ENCODE measurements around the gene CMTM3. TPM values are rescaled to one million over a fixed set of nuclear protein-coding genes. Genes with fewer than 3 reads are reported as not detected.
A peak's percentile ranks its signal among the peaks of the same experiment; 100 is the strongest.

Gene CMTM3
- total and polyA plus RNA-seq, 4 donors: 13.7 to 48.4 (median 31.5) TPM

DNA sequence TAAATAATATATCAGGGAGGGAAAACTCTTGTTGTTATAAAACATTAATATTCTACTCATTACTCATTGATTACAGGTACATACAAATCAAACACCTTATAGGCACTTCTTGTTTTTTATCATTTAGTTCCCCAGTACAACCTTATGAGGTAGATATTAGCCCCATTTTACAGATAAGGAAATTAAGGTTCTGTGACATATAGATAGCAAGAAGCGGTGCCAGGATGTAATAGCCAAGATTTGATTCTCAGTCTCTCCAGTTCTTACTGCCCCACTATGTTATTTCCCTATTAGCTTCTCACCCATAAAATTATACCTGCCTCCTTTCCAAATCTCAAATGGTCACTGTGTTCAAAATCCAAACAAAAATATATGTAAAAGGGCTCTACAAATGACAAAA lies 36.9 kb downstream of the CMTM3 start:
- WGBS (ENCODE audit: insufficient coverage): 100% methylated on average over 1 of the region's 1 CpG
- DNase-seq (ENCODE audit: low read depth in 4 of 6, low spot score in 6 of 6): no peak
- H3K27me3 ChIP-seq (ENCODE audit: control insufficient read depth, insufficient read depth, low read length): no peaks in the 10 kb centered on the region
- no peaks in the 10 kb centered on the region for H3K4me1 ChIP-seq (ENCODE audit: control insufficient read depth, insufficient read depth, low read length)
- H3K9me3 ChIP-seq (ENCODE audit: control insufficient read depth, insufficient read depth, low read length): no peaks in the 10 kb centered on the region
- H3K4me3 ChIP-seq (ENCODE audit: low read depth, low read length): no peak overlapping the region
- H3K27ac ChIP-seq (ENCODE audit: low read depth, low read length): no peak overlapping the region
- no peaks in the 10 kb centered on the region for H3K36me3 ChIP-seq (ENCODE audit: control insufficient read depth, insufficient read depth, low read length)

DNA sequence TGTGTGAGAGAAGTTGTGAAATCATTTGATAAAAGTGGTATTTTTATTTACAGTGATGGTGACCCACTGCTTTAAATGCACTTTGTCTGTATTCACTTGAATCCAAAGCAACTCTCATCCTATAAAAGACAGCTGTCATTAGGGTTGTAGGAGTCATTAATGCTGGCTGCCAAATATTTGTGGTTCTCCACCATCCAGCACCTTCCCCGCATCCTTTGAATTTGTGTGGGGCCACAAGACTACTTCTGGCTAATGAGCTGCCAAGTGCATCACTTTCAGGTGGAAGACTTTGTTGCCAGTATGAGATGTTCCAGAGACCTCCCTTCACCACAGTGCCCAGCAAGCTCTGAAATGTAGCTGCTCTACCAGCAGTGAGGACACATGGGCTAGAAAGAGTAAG lies 43.4 kb downstream of the CMTM3 start:
- Histone ChIP-seq H3K4me3 (ENCODE audit: low read depth, low read length) (no peak overlapping the region), H3K9me3 (ENCODE audit: control insufficient read depth, insufficient read depth, low read length) (no peaks in the 10 kb centered on the region), H3K4me1 (ENCODE audit: control insufficient read depth, insufficient read depth, low read length) (peaks cover 5% of the 10 kb centered on the region), H3K27ac (ENCODE audit: low read depth, low read length) (no peak overlapping the region), H3K36me3 (ENCODE audit: control insufficient read depth, insufficient read depth, low read length) (no peaks in the 10 kb centered on the region), H3K27me3 (ENCODE audit: control insufficient read depth, insufficient read depth, low read length) (no peaks in the 10 kb centered on the region)
- DNase-seq (ENCODE audit: low read depth in 4 of 6, low spot score in 6 of 6): no peak
- WGBS (ENCODE audit: insufficient coverage): no CpG with 5 or more reads among the region's 1 CpG

DNA sequence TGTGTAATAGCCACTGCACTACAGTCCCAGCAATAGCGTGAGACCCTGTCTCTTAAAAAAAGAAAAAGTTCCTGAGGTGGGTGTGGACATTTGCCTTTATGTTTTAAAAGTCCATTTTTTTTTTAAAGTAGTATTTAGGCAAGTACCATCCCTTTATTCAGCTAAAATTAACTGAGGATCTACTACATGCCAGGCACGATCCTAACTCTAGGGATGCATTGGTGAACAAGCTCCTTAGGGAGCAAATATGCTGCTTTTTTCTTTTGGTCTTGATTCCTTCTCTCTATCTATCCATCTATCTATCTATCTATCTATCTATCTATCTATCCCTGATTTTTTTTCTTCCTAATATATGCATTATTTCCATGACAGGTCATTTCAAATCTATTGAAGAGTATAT lies 44.7 kb downstream of the CMTM3 start:
- no peak overlapping the region for H3K4me3 ChIP-seq (ENCODE audit: low read depth, low read length)
- WGBS (ENCODE audit: insufficient coverage): 100% methylated on average over 1 of the region's 2 CpGs
- no peak for DNase-seq (ENCODE audit: low read depth in 4 of 6, low spot score in 6 of 6)
- H3K36me3 ChIP-seq (ENCODE audit: control insufficient read depth, insufficient read depth, low read length): no peaks in the 10 kb centered on the region
- H3K27me3 ChIP-seq (ENCODE audit: control insufficient read depth, insufficient read depth, low read length): no peaks in the 10 kb centered on the region
- peaks cover 5% of the 10 kb centered on the region for H3K4me1 ChIP-seq (ENCODE audit: control insufficient read depth, insufficient read depth, low read length)
- H3K9me3 ChIP-seq (ENCODE audit: control insufficient read depth, insufficient read depth, low read length): no peaks in the 10 kb centered on the region
- H3K27ac ChIP-seq (ENCODE audit: low read depth, low read length): no peak overlapping the region

DNA sequence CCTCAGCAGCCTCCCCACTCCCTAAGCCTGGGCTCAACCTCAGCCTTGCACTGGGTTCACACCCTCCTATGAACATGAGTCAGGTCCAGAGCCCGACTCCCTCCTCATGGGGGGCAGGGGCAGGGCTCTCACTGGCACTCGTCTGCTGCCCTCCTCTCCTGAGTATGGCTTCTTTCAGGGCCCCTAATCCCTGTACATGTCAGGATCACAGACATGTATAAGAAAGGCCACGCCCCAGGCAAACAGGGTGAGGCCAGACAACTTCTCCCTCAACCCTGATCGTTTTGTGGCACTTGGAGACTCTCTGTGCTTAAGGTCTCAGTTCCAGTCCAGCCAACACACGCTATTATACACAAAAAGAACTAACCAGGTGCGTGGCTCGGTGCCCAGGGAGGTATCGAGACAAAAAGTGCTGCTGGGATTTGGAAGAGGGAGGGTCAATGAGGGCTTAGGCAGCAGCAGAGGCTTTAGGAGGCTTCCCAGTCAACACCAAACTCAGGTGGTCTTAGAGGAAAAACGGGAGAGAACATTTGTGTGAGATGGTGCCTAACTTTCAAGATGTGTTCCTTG lies 45.2 kb downstream of the CMTM3 start:
- Histone ChIP-seq H3K4me3 (ENCODE audit: low read depth, low read length) (no peak overlapping the region), H3K36me3 (ENCODE audit: control insufficient read depth, insufficient read depth, low read length) (no peaks in the 10 kb centered on the region), H3K27ac (ENCODE audit: low read depth, low read length) (no peak overlapping the region), H3K4me1 (ENCODE audit: control insufficient read depth, insufficient read depth, low read length) (peaks cover 5% of the 10 kb centered on the region), H3K27me3 (ENCODE audit: control insufficient read depth, insufficient read depth, low read length) (no peaks in the 10 kb centered on the region), H3K9me3 (ENCODE audit: control insufficient read depth, insufficient read depth, low read length) (no peaks in the 10 kb centered on the region)
- 100% methylated on average over 3 of the region's 9 CpGs for WGBS (ENCODE audit: insufficient coverage)
- no peak for DNase-seq (ENCODE audit: low read depth in 4 of 6, low spot score in 6 of 6)

DNA sequence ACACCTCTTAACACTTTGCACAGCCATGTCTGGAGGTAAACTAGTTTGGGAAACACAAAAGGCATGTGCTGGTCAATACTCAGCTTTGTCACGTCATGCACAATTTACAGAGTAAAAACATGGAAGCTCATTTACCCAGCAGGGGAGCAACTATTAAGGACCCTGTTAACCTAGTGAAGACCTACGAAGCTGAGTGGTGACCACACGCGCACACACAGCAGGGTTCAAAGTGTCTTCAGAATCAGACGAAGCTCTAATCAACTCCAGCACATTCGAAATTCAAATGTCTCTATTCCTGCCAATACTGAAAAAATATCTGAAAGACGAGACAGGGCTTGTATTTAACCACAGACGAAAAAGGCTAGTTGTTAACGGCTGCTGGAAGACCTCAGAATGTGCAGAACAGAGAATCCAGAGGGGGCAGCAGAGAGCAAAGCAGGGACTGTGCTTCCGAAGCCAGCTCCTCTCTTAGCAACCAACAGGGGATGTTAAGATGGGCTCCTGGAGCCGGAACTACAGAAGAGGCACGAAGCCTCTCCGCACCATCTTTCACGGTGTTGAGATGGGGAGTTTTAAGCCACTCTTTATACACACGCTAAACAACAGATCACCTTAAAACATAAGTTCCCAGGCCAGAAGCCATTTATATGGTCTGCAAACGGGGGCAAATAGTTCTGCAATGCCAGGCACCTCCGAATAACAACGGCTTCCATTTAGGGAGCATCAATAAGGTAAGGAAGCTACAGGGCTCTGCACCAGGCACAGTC lies 46.4 kb downstream of the CMTM3 start:
- H3K36me3 ChIP-seq (ENCODE audit: control insufficient read depth, insufficient read depth, low read length): no peaks in the 10 kb centered on the region
- no peaks in the 10 kb centered on the region for H3K27me3 ChIP-seq (ENCODE audit: control insufficient read depth, insufficient read depth, low read length)
- H3K4me3 ChIP-seq (ENCODE audit: low read depth, low read length): peak overlapping the region; percentile 26
- no peaks in the 10 kb centered on the region for H3K9me3 ChIP-seq (ENCODE audit: control insufficient read depth, insufficient read depth, low read length)
- H3K4me1 ChIP-seq (ENCODE audit: control insufficient read depth, insufficient read depth, low read length): peaks cover 5% of the 10 kb centered on the region
- WGBS (ENCODE audit: insufficient coverage): 22% methylated on average over 12 of the region's 18 CpGs
- peak; percentile 81 to 98 (median 88) for DNase-seq (ENCODE audit: low read depth in 4 of 6, low spot score in 6 of 6)
- no peak overlapping the region for H3K27ac ChIP-seq (ENCODE audit: low read depth, low read length)

DNA sequence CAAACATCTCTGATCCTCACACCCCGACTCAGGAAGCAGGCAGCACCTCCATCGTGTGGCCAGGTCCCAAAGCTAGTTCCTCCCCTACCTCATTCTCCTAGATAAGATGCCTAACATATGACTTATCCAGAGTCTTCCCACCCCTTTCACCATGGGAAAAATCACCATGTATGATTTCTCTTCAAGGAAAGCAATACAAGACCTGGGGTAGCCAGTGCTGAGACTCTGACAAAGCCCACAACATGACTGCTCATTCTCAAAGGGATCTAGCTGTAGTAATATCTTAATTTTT lies 46.9 kb downstream of the CMTM3 start:
- Histone ChIP-seq H3K9me3 (ENCODE audit: control insufficient read depth, insufficient read depth, low read length) (no peaks in the 10 kb centered on the region), H3K27ac (ENCODE audit: low read depth, low read length) (no peak overlapping the region), H3K27me3 (ENCODE audit: control insufficient read depth, insufficient read depth, low read length) (no peaks in the 10 kb centered on the region), H3K4me1 (ENCODE audit: control insufficient read depth, insufficient read depth, low read length) (peaks cover 8% of the 10 kb centered on the region), H3K4me3 (ENCODE audit: low read depth, low read length) (peak overlapping the region; percentile 26), H3K36me3 (ENCODE audit: control insufficient read depth, insufficient read depth, low read length) (no peaks in the 10 kb centered on the region)
- no peak for DNase-seq (ENCODE audit: low read depth in 4 of 6, low spot score in 6 of 6)
- WGBS (ENCODE audit: insufficient coverage): 20% methylated on average over 1 of the region's 2 CpGs

DNA sequence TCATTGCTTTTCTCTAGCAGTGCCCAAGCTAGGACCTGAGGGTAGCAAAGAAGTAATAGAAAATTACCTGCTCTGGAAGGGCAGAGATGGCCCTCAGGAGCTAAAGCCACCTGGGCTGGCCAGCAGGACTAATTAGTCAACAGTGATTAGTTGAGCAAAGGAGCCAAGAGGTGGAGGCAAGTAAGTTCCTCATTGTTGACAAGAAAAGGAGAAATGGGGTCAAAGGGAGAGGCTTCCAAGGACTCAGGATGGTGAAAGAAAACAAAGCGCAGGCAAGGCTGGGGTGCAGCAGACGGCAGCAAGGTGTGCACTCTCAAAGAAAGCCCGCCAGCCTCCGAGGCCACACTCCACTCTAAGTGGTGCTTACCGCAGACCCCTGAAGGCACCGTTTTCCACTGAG lies 47.5 kb downstream of the CMTM3 start:
- WGBS (ENCODE audit: insufficient coverage): 93% methylated on average over 6 of the region's 6 CpGs
- no peak overlapping the region for H3K4me3 ChIP-seq (ENCODE audit: low read depth, low read length)
- H3K27ac ChIP-seq (ENCODE audit: low read depth, low read length): no peak overlapping the region

DNA sequence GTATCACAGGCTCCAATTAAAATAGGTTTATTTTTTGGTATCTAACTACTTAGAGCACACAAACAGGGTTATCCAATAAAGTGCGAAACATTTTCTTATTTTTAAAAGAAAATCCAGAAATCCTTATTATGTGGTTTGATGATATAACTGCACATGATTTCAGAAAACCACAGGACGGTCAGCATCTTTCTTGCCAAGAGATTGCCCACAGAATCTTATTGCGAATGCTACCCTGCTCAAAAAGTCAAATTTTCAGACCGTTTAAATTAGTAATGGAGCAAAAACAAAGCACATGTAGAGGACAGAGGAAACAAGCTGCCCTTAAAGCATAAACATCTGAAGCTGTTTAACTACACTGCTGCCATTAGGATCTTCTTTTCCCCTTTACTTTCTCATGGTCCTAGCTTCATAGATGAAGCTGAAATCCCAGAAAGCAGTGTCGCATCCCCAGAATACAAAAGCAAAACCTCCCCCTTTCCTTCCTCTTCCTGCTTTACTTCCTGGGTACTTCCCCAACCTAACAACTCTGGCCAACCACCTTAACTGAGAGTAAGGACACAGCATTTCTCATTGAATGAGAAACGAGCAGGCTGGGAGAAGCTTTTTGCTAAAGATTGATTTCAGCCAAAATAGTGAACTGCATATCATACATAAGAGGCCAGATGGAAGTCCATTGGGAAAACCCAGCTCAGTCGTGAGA lies 48.3 kb downstream of the CMTM3 start:
- no peak overlapping the region for H3K4me3 ChIP-seq (ENCODE audit: low read depth, low read length)
- no peaks in the 10 kb centered on the region for H3K36me3 ChIP-seq (ENCODE audit: control insufficient read depth, insufficient read depth, low read length)
- H3K27ac ChIP-seq (ENCODE audit: low read depth, low read length): no peak overlapping the region
- H3K27me3 ChIP-seq (ENCODE audit: control insufficient read depth, insufficient read depth, low read length): no peaks in the 10 kb centered on the region
- H3K9me3 ChIP-seq (ENCODE audit: control insufficient read depth, insufficient read depth, low read length): no peaks in the 10 kb centered on the region
- no peak for DNase-seq (ENCODE audit: low read depth in 4 of 6, low spot score in 6 of 6)
- peaks cover 8% of the 10 kb centered on the region for H3K4me1 ChIP-seq (ENCODE audit: control insufficient read depth, insufficient read depth, low read length)
- 100% methylated on average over 1 of the region's 7 CpGs for WGBS (ENCODE audit: insufficient coverage)

More for the DNA sequence above, 47.5 kb downstream of the CMTM3 start:
- no peak for DNase-seq (ENCODE audit: low read depth in 4 of 6, low spot score in 6 of 6)
- Histone ChIP-seq H3K36me3 (ENCODE audit: control insufficient read depth, insufficient read depth, low read length) (no peaks in the 10 kb centered on the region), H3K4me1 (ENCODE audit: control insufficient read depth, insufficient read depth, low read length) (peaks cover 8% of the 10 kb centered on the region), H3K9me3 (ENCODE audit: control insufficient read depth, insufficient read depth, low read length) (no peaks in the 10 kb centered on the region), H3K27me3 (ENCODE audit: control insufficient read depth, insufficient read depth, low read length) (no peaks in the 10 kb centered on the region)

DNA sequence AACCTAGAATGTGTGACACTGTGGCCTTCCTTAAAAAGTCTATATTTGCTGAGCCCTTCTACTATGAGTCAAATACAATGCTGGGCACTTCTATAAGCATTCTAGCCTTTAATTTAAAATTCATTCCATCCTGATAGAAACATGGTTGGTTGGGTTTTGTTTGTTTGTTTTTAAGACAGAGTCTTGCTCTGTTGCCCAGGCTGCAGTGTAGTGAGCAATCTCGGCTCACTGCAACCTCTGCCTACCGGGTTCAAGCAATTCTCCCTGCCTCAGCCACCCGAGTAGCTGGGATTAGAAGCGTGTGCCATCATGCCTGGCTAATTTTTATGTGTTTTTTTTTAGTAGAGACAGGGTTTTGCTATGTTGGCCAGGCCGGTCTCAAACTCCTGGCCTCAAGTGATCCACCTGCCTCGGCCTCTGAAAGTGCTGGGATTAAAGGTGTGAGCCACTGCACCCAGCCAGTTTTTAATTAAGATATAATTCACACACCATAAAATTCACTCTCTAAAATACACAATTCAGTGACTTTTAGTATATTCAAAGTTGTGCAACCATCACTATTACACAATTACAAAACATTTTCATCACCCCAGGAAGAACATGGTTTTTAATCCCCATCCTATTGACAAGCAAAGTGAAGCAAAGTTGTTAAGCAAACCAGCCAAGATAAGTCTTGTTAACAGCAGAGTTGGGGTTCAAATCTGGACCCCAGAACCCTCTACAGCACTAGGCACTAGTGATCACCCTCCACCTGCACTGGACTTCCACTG lies 49.3 kb downstream of the CMTM3 start:
- WGBS (ENCODE audit: insufficient coverage): 100% methylated on average over 1 of the region's 6 CpGs
- Histone ChIP-seq H3K27ac (ENCODE audit: low read depth, low read length) (no peak overlapping the region), H3K4me1 (ENCODE audit: control insufficient read depth, insufficient read depth, low read length) (peaks cover 8% of the 10 kb centered on the region), H3K4me3 (ENCODE audit: low read depth, low read length) (no peak overlapping the region), H3K36me3 (ENCODE audit: control insufficient read depth, insufficient read depth, low read length) (no peaks in the 10 kb centered on the region), H3K27me3 (ENCODE audit: control insufficient read depth, insufficient read depth, low read length) (no peaks in the 10 kb centered on the region), H3K9me3 (ENCODE audit: control insufficient read depth, insufficient read depth, low read length) (no peaks in the 10 kb centered on the region)
- DNase-seq (ENCODE audit: low read depth in 4 of 6, low spot score in 6 of 6): no peak

Measured in spinal cord (tissue), 10 donors.